GM12878 (cell line): ENCODE results near the gene MBD2. TPM values are rescaled to one million over a fixed set of nuclear protein-coding genes. Genes with fewer than 3 reads are reported as not detected.

ENCODE experiments used
- CHD2 ChIP-seq: IDR thresholded peaks from 2 replicates; pipeline ENCODE4 v1.6.1; 2011; ENCODE audit warnings: low read depth, low read length, improper control_type of control experiment, borderline replicate concordance
- CUX1 ChIP-seq: IDR thresholded peaks from 2 replicates; pipeline ENCODE4 v1.6.1; 2012; ENCODE audit warnings: improper control_type of control experiment, low read depth, low read length; ENCODE audit not compliant: insufficient replicate concordance
- FOS ChIP-seq: IDR thresholded peaks from 3 replicates; pipeline ENCODE4 v1.6.1; 2011; ENCODE audit warnings: borderline replicate concordance; ENCODE audit not compliant: insufficient read length; ENCODE audit errors: extremely low read depth
- RB1 ChIP-seq: fragments of 450-650 bp; formaldehyde crosslinking; IDR thresholded peaks from 2 replicates; pipeline ENCODE4 v1.6.1; 2017; ENCODE audit warnings: mild to moderate bottlenecking, borderline replicate concordance
- SUZ12 ChIP-seq: fragments of 200-600 bp; sonication (generic); IDR thresholded peaks from one replicate; pipeline ENCODE4 v1.6.1; 2018; ENCODE audit warnings: antibody characterized with exemption, mild to moderate bottlenecking; ENCODE audit not compliant: unreplicated experiment
- TCF12 ChIP-seq: IDR thresholded peaks from 2 replicates; pipeline ENCODE4 v1.6.1; 2011; ENCODE audit warnings: low read depth, mild to moderate bottlenecking, low read length
- ZNF687 ChIP-seq: fragments of 450-650 bp; IDR thresholded peaks from 2 replicates; pipeline ENCODE4 v1.6.1; 2017; ENCODE audit warnings: mild to moderate bottlenecking, moderate library complexity
- polyA plus RNA-seq, 11 experiments: library from polyadenylated mRNA; depleted of rRNA in 4 of 11; unstranded in 6 of 11; stranded (reverse) in 5 of 11; fragments of >200 nt; fragmentation: Nextera tagmentation in 4 of 11; fragmentation: Illumina TruSeq in 1 of 11; extraction: Ambion mirVana in 4 of 11; extraction: Trizol in 1 of 11; gene quantifications; 1 replicate in 1 of 11; 2 replicates in 10 of 11; pipeline versions ENCODE4 v1.2.1 to v1.2.3, GENCODE V29; 2011 to 2016; ENCODE audit warnings: inconsistent platforms in 2 of 11, missing spikeins in 2 of 11, low read depth in 1 of 11
- total RNA-seq, 4 experiments: library from RNA; depleted of rRNA in 3 of 4; stranded (reverse); fragments of >200 nt in 3 of 4; fragmentation: Illumina TruSeq in 1 of 4; extraction: Trizol in 1 of 4; gene quantifications; 2 replicates each; pipeline versions ENCODE4 v1.2.1 to v1.2.3, GENCODE V29; 2013 to 2021

MBD2 gene
- total and polyA plus RNA-seq, 10 of the 15 experiments (the other 5 are each of a cell fraction or from before 2014, with no cell fraction given), result 24.1 to 276 (median 57.9) TPM

- TF ChIP-seq FOS, result no peak
- no peak for TF ChIP-seq RB1
- TF ChIP-seq SUZ12, result no peak
- 0 out of 2 replicates have a peak, but pooled peaks have one; percentile 19 for TF ChIP-seq ZNF687
- no peak; the same call in 1 of the 2 replicates for TF ChIP-seq CHD2
- TF ChIP-seq CUX1, result no peak
- TF ChIP-seq TCF12, result peak; percentile 76; the same call in 1 of the 2 replicates
- TF ChIP-seq, all 136 proteins: peak for 47
These were observed 1.4 kb downstream of the MBD2 start (continued) for GRCh38 chr18:54222922-54223567.
